Measurements from ENCODE around the gene FOXO1.
"Not testable (repeated sequence)": the region's sequence is repeated elsewhere in the genome, so short reads cannot be mapped to it uniquely, and the experiment has no call there.

FOXO1 gene

DNA sequence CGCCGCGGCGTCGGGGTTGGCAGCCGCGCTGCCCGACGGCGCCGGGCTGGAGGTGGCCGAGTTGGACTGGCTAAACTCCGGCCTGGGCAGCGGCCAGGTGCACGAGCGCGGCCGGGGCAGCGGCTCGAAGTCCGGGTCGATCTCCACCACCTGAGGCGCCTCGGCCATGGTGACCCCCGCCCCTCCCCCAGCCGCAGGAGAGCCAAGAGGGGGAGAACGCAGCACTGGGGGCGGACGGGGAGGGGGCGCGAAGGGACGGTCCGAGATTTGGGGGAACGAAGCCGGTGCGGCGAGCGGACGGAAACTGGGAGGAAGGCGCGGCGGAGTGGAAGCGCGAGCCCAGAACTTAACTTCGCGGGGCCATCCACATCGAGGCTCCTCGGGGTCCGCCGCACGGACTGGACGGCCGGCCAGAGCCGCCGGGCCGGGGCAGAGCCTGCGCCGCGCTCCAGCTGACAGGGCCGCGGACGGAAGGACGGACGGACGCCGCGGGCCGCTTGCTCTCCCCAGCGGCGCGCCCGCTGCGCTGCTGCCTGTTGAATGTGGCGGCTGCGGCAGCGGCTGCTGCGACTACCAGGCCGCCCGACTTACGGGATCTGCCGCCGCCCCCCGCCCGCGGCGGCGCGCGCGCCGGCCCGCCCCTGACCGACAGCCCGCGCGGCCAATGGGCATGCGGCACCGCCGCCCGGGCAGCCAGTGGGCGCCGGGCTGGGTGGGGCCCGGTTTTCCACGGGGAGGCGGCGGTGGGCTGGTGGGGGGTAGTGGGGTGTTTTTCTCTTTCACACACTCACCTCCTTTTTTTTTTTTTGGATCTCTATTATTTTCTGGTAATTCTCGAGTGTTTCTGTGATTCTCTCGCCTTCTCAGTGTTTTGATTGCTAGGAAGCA, at the start of gene FOXO1:
TSS of gene FOXO1 (minus strand) at position 597 of the 888 bp plus-strand sequence. CDS start at position 168, 429 bp downstream.
- DNase-seq (ENCODE audit: low spot score), result peak; percentile 83

DNA sequence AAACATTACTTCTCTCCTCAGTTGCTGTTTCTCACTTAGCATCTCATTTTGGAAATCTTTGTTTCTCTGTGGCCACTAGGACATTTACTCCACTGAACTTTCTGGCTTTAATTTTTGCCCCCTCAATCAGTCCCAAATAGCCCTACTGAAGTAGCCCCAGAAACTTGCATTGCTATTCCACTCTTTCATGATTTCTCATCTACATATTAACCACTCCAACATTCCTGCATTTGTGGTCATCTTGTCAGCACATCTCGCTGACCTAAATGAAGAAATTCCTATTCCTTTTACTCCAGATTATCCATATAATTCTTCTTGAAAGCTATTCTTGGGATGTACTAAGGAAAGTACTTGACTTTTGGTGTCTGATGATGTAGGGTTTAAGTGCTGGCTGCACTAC, 48.0 kb upstream of the FOXO1 start:
- not testable (repeated sequence) for DNase-seq (ENCODE audit: low spot score)

DNA sequence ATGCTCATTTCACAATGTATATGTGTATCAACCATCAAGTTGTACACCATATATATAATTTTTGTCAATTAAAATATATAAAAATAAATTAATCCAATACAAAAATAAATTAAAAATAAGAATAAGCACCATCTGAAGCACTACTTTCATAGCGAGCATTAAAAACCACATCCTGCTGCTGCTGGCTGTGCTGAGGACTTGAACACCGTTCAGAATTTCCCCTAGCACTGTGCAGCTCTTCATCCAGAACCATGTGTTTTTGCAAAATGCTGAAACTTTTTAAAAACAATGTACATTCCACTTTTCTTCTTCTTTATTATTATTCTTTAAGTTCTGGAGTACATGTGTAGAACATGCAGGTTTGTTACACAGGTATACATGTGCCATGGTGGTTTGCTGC, 40.0 kb upstream of the FOXO1 start:
- no peak for DNase-seq (ENCODE audit: low spot score)

DNA sequence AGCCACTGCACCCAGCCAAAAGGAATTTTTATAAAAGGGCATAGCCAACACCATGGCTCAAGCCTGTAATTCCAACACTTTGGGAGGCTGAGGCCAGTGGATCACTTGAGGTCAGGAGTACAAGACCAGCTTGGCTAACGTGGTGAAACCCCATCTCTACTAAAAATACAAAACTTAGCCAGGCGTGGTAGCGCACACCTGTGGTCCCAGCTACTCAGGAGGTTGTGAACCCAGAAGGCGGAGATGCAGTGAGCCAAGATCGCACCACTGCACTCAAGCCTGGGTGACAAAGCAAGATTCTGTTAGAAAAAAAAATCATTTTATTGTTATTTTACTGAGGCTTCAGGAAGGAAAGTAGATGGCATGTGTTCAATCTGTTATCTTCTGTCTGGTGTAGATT, 31.3 kb upstream of the FOXO1 start:
- DNase-seq (ENCODE audit: low spot score), result no peak

DNA sequence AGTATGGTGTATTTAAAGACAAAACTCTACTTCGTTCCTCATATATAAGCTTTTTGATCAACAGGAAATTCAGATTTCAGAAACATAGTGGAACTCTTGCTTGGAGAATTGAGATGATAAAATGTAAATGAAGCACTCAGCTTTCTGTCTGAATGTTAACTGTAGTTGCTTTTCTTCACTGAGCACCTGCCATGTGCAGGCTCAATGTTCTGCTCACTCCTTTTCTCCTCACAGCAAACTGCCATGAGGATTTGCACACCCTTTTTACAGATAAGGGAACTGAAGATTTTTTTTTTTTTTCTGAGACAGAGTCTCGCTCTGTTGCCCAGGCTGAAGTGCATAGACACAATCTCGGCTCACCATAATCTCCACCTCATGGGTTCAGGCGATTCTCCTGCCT, 28.0 kb upstream of the FOXO1 start:
- no peak for DNase-seq (ENCODE audit: low spot score)

DNA sequence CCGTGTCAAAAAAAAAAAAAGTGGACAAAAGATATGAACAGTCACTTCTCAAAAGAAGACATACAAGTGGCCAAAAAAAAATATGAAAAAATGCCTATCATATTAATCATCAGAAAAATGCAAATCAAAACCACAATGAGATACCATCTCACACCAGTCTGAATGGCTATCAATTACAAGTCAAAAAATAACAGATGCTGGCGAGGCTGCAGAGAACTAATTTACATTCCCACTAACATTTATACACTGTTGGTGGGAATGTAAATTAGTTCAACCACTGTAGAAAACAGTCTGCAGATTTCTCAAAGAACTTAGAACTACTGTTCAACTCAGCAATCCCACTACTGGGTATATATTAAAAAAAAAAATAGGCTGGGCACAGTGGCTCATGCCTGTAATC, 26.5 kb upstream of the FOXO1 start:
- no peak for DNase-seq (ENCODE audit: low spot score)

DNA sequence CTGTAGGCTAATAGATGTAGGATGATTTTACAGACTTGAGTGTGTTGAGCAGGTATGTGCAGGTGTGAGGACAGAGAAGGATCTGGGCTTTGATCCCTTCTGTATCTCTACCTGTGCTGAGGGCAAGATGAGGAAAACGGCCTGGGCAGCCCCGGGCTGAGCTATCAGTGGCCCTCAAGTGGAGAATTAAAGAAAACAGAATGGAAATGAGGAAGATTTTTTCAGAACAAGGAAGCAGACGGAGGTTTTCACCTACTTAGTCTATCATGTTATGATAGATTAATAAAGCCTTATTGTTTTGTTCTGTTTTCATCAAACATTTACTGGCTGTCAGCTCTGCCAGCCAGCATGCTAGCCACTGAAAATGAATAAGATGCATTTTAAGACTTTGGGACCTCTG, 22.3 kb upstream of the FOXO1 start:
- no peak for DNase-seq (ENCODE audit: low spot score)

DNA sequence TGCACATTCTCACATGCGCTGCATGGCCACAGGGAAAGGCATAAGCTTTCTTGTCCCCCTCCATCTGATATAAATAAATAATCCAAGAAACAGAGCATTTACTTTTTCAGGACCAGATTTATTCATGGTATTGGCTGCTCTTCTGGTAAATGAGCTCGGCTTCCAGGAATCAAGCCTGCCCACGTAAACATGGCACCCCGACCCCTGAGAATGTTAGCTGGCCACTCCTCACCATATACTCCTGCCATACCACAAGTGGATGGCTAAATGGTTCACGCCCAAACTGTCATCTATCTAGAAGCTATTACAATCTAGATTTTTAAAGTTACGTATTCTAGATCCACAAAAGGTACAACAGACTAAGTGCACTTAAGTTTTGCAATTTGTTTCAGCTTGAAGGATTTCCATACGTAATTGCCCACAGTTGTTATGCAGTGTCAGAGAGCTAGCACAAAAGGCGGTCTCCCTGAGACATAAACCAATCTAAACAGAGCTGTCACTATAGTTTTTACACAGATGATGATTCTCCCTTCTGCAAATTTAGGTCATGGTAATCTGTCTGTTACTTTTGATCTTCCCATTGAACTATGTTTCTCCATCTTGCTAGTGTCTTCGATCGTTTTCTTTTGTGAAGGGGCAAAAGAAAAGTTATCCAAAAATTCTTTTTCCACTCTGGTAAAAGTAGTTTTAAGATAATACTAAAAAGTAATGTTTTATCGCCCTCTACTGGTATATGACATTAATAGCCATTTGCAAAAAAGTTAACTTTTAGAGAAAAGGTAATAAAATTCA, 16.2 kb upstream of the FOXO1 start:
- DNase-seq (ENCODE audit: low spot score), result peak; percentile 48

DNA sequence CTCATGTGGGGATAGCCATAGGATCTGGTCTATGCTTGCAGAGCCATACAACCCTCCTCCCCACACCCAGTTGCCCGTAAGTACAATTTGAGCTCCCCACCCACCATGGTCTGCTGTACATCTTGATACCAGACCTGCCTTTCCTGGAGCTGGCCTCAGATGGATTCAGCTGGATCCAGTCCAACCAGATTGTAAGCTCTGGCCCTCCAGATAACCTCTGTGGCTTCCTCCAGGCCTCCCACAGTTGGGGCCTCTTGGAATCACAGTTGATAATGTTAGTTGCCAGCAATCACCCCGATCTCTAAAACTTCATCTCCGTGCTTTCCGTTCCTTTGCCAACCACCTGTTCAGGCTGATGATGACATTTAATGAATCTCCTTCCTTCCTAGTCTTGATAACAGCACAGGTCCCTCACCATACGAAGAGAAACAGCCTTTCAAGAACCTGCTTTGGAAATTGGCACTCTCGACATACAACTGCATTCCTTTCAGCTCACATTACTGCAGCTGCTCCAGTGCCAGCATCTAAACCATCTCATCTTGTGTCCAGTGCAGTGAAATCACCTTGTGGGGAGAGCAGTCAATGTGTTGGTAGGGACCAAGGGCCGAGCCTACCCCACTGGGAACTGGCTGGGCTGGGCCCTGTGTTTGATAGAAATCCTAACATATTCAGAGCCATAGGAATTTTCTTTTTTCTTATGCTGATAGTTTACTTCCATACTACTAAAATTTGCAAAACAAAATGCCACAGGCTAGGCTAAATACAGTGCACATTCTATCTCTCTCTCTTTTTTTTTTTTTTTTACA, 15.1 kb upstream of the FOXO1 start:
- DNase-seq (ENCODE audit: low spot score), result no peak

DNA sequence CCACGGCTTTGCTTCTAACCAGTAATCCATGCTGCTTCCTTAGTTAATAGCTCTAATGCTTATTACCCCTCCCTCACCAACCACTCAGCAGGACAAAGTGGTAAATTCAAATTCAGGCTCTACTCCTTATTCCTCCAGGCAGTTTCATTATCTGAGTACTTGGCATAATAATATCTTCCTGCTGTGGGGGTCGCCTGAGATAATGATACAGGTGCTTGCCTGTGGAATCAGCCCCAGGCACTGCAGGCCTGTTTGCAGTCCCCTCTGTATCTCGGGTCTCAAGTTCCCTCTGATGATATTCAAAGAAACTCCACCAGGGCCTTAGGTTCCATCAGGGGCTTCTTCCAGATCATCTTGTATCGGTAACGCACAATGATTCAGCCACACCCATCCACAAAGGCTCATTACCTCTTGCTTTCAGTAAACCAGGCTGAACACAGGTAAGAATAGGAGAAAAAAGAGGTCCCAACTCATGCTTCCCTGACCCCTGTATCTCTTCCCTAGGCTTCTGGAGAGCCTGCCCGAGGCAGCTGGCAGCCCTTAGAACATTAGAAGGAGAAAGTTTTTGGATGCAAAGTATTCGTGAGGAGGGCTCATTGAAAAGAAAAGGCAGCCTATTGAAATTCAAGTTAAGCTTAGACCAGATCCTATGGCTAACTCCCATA, 14.3 kb upstream of the FOXO1 start:
- DNase-seq (ENCODE audit: low spot score), result no peak

DNA sequence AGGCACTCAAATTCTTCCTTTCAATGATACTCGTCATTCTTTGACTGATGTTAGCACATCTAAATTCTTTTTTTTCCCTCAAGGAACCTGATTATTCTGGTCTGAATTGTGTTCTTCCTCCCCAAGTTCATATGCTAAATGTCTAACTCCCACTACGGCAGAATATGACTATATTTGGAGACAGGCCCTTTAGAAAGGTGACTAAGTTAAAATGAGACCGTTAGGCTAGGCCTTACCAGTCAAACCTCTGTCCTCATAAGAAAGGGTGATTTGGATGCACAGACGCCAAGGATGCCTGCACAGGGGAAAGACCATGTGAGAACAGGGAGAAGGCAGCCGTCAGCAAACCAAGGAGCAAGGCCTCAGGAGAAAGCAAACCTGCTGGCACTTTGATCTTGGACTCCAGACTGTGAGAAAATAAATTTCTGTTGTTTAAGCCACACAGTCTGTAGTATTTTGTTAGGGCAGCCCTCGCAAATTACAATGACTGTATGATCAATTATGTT, 13.1 kb upstream of the FOXO1 start:
- no peak for DNase-seq (ENCODE audit: low spot score)

DNA sequence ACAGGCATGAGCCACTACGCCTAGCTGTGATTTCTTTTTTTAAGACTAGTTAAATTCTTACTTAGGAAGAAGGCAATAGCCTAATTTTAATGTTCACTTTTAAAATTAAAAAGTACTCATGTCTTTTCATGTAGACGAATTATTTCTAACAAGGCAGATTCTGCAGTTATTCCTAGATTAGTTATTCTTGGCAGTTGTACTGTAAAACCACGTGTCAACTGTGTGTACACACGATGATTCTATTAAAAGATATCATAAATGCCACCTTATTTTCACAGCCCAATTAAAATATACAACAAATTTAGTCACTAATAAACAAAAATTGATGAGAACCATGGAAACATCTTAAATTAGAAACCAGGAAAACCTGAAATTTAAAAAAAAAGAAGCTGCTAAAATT, 10.6 kb upstream of the FOXO1 start:
- no peak for DNase-seq (ENCODE audit: low spot score)

DNA sequence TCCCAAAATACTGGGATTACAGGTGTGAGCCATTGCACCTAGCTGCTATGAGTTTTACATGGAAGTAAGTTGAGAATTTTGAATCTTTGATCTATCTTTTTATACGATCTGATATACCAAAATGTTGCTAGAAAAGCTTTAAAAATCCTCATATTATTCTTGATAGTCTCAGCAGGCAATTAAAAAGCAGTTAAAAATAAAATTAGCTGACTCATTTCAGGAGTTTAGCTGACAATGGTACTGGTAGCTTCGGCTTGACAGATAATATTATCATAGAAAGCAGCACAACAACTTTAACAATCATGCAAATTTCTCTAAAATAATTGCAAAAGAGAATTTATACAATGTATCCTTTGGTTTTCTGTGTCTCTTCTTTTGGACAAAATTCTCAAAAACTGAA, 9.6 kb upstream of the FOXO1 start:
- no peak for DNase-seq (ENCODE audit: low spot score)

DNA sequence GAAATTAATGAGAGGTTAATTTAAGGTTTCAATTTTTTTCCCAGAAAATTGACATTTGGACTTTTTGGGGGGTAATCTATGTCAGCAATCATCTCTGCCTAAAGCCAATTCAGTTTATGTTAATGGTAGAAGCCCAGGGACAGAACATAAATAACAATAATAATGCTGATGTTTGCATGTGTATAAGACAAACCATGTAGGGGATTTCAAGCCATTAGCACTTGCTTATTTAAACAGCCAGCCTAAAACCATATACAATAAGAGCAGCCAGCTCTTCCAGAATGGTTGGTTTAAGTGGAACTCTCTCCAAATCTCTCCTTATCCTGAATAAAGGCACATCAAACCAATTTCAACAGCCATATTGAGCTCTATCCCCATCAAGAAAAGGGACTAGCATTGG, 7.0 kb upstream of the FOXO1 start:
- DNase-seq (ENCODE audit: low spot score), result no peak

DNA sequence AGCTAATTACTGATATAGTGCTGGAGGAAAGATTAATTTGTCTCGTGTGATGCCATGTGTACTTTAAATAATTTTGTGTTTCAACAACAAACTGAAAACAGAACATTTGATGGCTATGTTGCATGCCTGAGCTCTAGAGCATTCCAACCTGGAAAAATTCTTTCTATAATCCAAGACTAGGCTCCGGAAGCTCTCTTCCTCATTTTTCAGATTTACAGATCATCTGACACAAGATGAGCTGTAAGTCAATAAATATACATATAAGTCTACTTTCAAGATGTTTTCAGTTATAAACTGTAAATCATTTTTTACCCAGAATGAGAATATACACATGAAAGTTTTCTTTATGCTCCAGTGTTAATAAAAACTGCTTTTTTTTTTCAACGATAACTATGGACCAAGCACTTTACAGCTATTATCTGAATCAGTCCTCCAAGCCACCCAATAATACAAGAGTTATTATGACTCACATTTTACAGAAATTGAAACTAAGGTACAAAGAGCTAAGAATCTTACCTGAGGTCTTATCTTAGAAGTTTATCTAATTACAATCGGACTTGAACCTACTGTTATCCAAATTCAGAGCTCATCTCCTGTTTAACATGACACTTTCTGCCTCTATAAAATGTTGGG, 6.4 kb upstream of the FOXO1 start:
- DNase-seq (ENCODE audit: low spot score), result no peak

DNA sequence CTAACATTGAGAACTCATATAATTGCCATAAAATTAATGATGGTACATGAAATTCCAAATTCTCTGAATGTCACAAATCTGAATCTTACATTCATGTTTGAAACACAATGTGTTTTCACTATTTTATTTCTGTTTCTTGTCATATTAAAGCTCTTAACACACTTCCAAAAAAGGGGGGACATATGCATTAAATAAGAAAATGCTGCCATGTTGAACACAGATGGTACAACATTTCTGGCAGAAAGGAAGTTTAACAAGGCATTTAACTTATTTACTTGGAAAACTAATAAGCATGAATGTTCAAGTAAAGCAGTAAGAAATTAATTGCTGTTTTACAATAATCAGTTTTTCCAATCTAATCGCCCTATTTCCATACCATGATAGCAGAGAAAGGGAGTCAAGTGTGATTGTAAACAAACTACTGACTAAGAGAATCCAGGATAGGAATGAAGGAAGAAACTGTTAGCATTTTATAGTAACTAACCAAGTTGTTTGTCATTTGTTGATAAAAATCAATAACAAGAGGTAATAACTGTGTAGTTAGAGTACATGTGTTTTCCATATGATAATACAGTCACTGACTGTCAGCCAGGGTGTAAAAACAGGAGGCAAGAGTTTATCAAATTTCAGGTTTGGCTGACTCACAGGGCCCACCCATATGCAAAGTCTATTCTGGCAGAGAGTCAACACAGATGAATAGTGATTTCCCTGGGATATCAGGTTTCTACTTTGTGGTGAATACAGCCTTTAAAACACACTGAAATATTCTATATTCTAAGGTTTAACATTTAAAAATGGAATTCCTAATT, 5.7 kb upstream of the FOXO1 start:
- no peak for DNase-seq (ENCODE audit: low spot score)

DNA sequence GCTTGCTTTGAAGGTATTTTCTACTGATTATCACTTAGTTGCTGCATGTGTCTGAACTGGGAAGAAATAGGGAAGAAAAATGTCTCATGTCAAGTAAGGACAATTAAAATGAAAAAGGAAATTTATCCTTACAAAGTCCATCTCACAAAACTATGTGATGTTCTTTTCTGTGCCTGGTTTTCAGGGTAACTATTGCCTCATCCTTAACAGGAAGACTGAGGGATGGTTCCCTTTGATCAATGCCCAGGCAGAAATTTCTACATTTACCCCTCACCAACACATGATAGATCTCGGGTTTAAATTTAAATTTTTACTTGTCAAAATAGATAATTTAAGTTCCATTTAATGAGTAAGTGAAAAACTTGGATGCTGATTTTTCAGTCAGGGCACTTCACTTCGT, 3.9 kb upstream of the FOXO1 start:
- no peak for DNase-seq (ENCODE audit: low spot score)

DNA sequence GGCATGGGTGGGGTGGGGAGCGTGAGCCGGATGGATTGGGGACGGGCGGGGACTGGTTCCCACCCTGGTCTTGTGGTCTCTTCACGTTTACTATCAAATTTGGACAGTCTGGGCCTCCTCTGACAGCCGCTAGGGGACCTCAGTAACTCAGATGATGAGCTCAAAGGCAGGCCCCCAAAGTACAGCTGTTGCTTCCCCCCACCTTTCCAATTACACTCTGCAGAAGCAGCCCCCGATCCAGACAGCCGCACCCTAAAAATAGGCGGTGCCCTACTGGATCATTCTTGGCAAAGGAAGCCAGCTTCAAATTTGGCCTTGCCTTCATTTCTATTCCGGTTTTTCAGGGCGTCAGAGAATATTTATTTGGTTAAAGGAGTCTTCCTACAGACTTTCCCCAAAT, 1.9 kb upstream of the FOXO1 start:
- no peak for DNase-seq (ENCODE audit: low spot score)

DNA sequence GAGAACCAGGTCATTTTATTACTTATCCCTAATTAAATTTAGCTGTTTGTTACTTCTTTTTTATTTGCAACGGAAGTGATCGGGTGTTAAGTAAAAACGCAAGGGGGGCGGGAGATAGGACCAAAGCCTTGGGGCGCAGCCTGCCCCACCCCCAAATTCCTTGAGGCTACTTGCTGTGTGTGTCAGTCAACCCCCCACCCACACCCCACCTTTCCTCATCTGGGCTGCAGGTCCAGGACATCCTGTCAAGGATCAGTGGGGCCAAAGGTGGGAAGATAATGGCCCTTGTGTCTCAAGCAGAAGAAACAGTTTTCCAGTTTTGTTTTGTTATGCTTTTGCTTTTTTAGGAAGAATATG, 1.2 kb upstream of the FOXO1 start:
- no peak for DNase-seq (ENCODE audit: low spot score)

DNA sequence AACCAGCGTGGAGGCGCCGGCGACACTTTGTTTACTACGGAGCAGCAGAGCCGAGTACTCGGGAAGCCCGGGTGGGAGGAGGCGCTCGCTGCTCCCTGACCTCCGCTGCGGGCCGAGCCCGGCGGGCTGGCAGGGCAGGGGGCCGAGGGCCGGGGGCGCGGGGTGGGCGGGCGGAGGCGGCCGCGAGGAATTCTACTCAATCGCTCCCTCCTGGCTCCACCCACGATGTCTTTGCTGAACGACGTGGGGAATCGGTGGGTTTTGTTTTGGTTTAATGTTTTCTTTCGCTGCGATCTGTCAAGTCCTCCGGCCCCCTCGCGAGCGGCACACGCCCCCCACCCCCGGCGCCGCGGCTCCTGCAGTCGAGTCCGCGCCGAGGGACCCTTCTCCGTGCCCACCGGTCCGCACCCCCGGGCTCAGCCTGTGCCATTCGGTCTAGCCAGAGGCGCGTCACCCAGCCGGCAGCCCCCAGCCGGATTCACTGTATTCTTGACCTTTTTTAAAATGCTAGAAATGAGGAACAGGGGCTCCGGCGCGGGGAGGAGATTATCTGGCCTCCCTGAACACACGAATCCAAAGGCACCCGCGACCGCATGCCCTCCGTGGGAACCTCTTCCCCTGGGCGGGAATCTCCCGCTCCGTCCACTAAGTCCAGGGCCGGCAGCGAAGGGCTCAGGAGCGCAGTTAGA, 636 bp upstream of the FOXO1 start:
- peak; percentile 20 for DNase-seq (ENCODE audit: low spot score)
